HG03280 (cell line): ENCODE measurements around the gene SGSH.

Experiments used
- ATAC-seq: cut with Tn5 transposase; IDR thresholded peaks from one replicate; pipeline ENCODE4 v1.9.1; 2021; ENCODE audit warnings: mild to moderate bottlenecking, moderate library complexity; ENCODE audit not compliant: unreplicated experiment

SGSH gene

GRCh38 chr17:80187090-80187489 is 33.0 kb downstream of the SGSH start:
- ATAC-seq, result no peak

- no peak for ATAC-seq
Observed at GRCh38 chr17:80185968-80186367, 34.2 kb downstream of the SGSH start.

GRCh38 chr17:80184423-80184714 is 35.8 kb downstream of the SGSH start:
- no peak for ATAC-seq

GRCh38 chr17:80183581-80184422 is 36.3 kb downstream of the SGSH start:
- ATAC-seq, result no peak

GRCh38 chr17:80182845-80183223 is 37.3 kb downstream of the SGSH start:
- ATAC-seq, result no peak

GRCh38 chr17:80182118-80182844 is 37.9 kb downstream of the SGSH start:
- no peak for ATAC-seq

- no peak for ATAC-seq
Observed at GRCh38 chr17:80181431-80181830, 38.7 kb downstream of the SGSH start.

GRCh38 chr17:80180192-80180591 is 39.9 kb downstream of the SGSH start:
- no peak for ATAC-seq

GRCh38 chr17:80177986-80178595 is 42.0 kb downstream of the SGSH start:
- ATAC-seq, result no peak

GRCh38 chr17:80176757-80177156 is 43.4 kb downstream of the SGSH start:
- no peak for ATAC-seq

- ATAC-seq, result no peak
Observed at GRCh38 chr17:80173916-80174315, 46.2 kb downstream of the SGSH start.

GRCh38 chr17:80173126-80173525 is 47.0 kb downstream of the SGSH start:
- no peak for ATAC-seq

- no peak for ATAC-seq
Observed at GRCh38 chr17:80171681-80172080, 48.5 kb downstream of the SGSH start.

- ATAC-seq, result no peak
Observed at GRCh38 chr17:80169784-80170500, 50.2 kb downstream of the SGSH start, which contains the start of gene CARD14. CARD14 (plus strand) TSS chr17:80170030; CDS start chr17:80181439, 11,409 bp downstream.

- ATAC-seq, result no peak
Observed at GRCh38 chr17:80169107-80169506, 51.0 kb downstream of the SGSH start.

- ATAC-seq, result no peak
Observed at GRCh38 chr17:80168371-80168770, 51.8 kb downstream of the SGSH start.

GRCh38 chr17:80166446-80166845 is 53.7 kb downstream of the SGSH start:
- no peak for ATAC-seq

GRCh38 chr17:80164185-80164584 is 55.9 kb downstream of the SGSH start:
- no peak for ATAC-seq

GRCh38 chr17:80163336-80163735 is 56.8 kb downstream of the SGSH start:
- ATAC-seq, result no peak

- ATAC-seq, result no peak
Observed at GRCh38 chr17:80160536-80160935, 59.6 kb downstream of the SGSH start.
